Naive thymus-derived CD4-positive, alpha-beta T cell (primary cell): Measurements from ENCODE around the gene PVRIG. TPM values are rescaled to one million over a fixed set of nuclear protein-coding genes. Genes with fewer than 3 reads are reported as not detected.
A peak's percentile ranks its signal among the peaks of the same experiment; 100 is the strongest.
"Not testable (repeated sequence)": the region's sequence is repeated elsewhere in the genome, so short reads cannot be mapped to it uniquely, and the experiment has no call there.

Experiments used
- ATAC-seq: fragments of 150-1000 bp; cut with Tn5 transposase; 2 replicates; pipeline ENCODE4 v1.10.0; 2021; ENCODE audit warnings: mild to moderate bottlenecking, moderate library complexity
- CTCF ChIA-PET: fragments of 350-600 bp; sonication (Branson Sonifier 250); formaldehyde crosslinking; loops from one replicate; lab custom pipeline; 2021; ENCODE audit warnings: antibody characterized with exemption; lab: Charles Lee
- POLR2A ChIA-PET: fragments of 350-600 bp; sonication (Branson Sonifier 250); formaldehyde crosslinking; loops from one replicate; lab custom pipeline; 2021; ENCODE audit warnings: antibody characterized with exemption, inconsistent platforms; lab: Charles Lee
- DNase-seq, 9 donors: peaks; one replicate each; pipeline versions ENCODE4 v3.0.0 to v3.0.0-alpha.2; 2020 to 2022; ENCODE audit warnings: mixed read lengths in 1 of 9
- H3K27ac ChIP-seq: one replicate; pipeline ENCODE4 v1.7.0; 2013; ENCODE audit warnings: mild to moderate bottlenecking, low read depth, low read length, moderate library complexity
- H3K27me3 ChIP-seq, 2 donors: one replicate each; pipeline ENCODE4 v1.7.0; 2013; ENCODE audit warnings: low read length in 2 of 2, mild to moderate bottlenecking in 2 of 2, moderate library complexity in 2 of 2; ENCODE audit not compliant: control insufficient read depth in 2 of 2, insufficient read depth in 2 of 2
- H3K36me3 ChIP-seq, 3 experiments: 1 replicate in 2 of 3; 2 replicates in 1 of 3; pipeline ENCODE4 v1.7.0; 2013; ENCODE audit warnings: low read length in 3 of 3, mild to moderate bottlenecking in 3 of 3, moderate library complexity in 1 of 3; ENCODE audit not compliant: insufficient read depth in 3 of 3, control insufficient read depth in 2 of 3
- H3K4me1 ChIP-seq, 2 donors: one replicate each; pipeline ENCODE4 v1.7.0; 2013; ENCODE audit warnings: low read length in 2 of 2, mild to moderate bottlenecking in 2 of 2, moderate library complexity in 1 of 2; ENCODE audit not compliant: control insufficient read depth in 2 of 2, insufficient read depth in 2 of 2
- H3K4me3 ChIP-seq: 2 replicates; pipeline ENCODE4 v1.7.0; 2013; ENCODE audit warnings: mild to moderate bottlenecking, low read length
- H3K9me3 ChIP-seq, 3 experiments: 1 replicate in 2 of 3; 2 replicates in 1 of 3; pipeline ENCODE4 v1.7.0; 2013; ENCODE audit warnings: low read length in 3 of 3; ENCODE audit not compliant: control insufficient read depth in 2 of 3
- H3K27ac Mint-ChIP-seq, 9 donors: one replicate each; pipeline ENCODE4 v1.8.0; 2020 to 2022; ENCODE audit warnings: mixed read lengths in 9 of 9, mild to moderate bottlenecking in 8 of 9, moderate library complexity in 5 of 9, inconsistent platforms in 2 of 9
- H3K27me3 Mint-ChIP-seq, 5 donors: one replicate each; pipeline ENCODE4 v1.8.0; 2021 to 2022; ENCODE audit warnings: mixed read lengths in 5 of 5, mild to moderate bottlenecking in 1 of 5
- H3K36me3 Mint-ChIP-seq, 5 donors: one replicate each; pipeline ENCODE4 v1.8.0; 2020 to 2022; ENCODE audit warnings: mixed read lengths in 5 of 5, mild to moderate bottlenecking in 3 of 5, inconsistent platforms in 1 of 5
- H3K4me1 Mint-ChIP-seq, 7 donors: one replicate each; pipeline ENCODE4 v1.8.0; 2020 to 2022; ENCODE audit warnings: mixed read lengths in 7 of 7, mild to moderate bottlenecking in 3 of 7, inconsistent platforms in 1 of 7
- H3K4me3 Mint-ChIP-seq, 10 donors: one replicate each; pipeline ENCODE4 v1.8.0; 2020 to 2022; ENCODE audit warnings: mild to moderate bottlenecking in 10 of 10, mixed read lengths in 10 of 10, moderate library complexity in 6 of 10, inconsistent platforms in 2 of 10
- H3K9me3 Mint-ChIP-seq, 11 donors: one replicate each; pipeline ENCODE4 v1.8.0; 2020 to 2022; ENCODE audit warnings: mixed read lengths in 11 of 11, mild to moderate bottlenecking in 4 of 11, inconsistent platforms in 1 of 11, moderate library complexity in 1 of 11
- intact Hi-C, 2 donors: fragments of 100-400 bp; cut with micrococcal nuclease; formaldehyde crosslinking; loops; one replicate each; pipeline ENCODE4 v1.15.1; 2023
- polyA plus RNA-seq, 2 donors: library from polyadenylated mRNA; unstranded; fragments of 300-500 nt; fragmentation: Illumina TruSeq; gene quantifications; one replicate each; pipeline ENCODE4 v1.2.3, GENCODE V29; 2021
- total RNA-seq, 6 experiments: library from RNA in 5 of 6; stranded (reverse) in 5 of 6; gene quantifications; 1 replicate in 5 of 6; 2 replicates in 1 of 6; pipeline ENCODE4 v1.2.3 and lab custom pipeline; 2021 to 2026

Gene PVRIG
- total and polyA plus RNA-seq, 7 experiments from 2014 or later: 32.1 to 88.7 (median 69.5) TPM

DNA sequence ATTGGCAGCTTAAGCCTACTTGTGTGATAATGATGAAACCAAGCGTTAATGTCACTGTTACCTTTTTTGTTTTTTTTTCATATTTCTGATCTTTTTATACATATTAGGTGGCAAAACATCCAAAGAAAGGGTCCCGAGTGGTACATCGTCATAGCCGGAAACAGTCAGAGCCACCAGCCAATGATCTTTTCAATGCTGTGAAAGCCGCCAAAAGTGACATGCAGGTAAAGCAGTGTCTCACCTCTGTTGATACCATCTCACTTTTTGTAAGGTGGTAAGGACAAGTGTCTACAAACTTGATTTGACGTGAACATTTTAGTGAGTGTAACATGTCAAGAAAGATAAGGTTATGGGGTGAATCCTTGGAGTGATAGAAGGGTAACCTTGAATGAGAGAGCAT is 37.1 kb upstream of the PVRIG start:
- Mint-ChIP-seq H3K27ac (peak overlapping the region; percentile 68 to 94 (median 87)), H3K4me1 (peaks cover 16 to 47% (median 35%) of the 10 kb centered on the region in 7 donors), H3K4me3 (peak overlapping the region in 9 of 10 donors; percentile 20 to 86 (median 62)), H3K9me3 (peaks cover 0 to 11% (median 2%) of the 10 kb centered on the region in 11 donors)
- not testable (repeated sequence) for H3K36me3 Mint-ChIP-seq, H3K36me3 ChIP-seq, H3K4me3 ChIP-seq, H3K9me3 ChIP-seq, ATAC-seq, H3K27me3 Mint-ChIP-seq, H3K27me3 ChIP-seq
- ChIA-PET CTCF (interaction anchor here (0.7 to 1.8 kb wide), 3 partner anchors 11 to 50 kb away, joined by 3 to 7 read pairs (median 4); no protein-coding TSS in a partner anchor), POLR2A (interaction anchor here (20.9 kb wide), 1 partner anchor 21 kb away, joined by 383 read pairs; the partner anchor contains the start of genes GAL3ST4 and TRAPPC14)
- Histone ChIP-seq H3K27ac (peak overlapping the region; percentile 10), H3K4me1 (peaks cover 7 to 26% of the 10 kb centered on the region in 2 donors)
- intact Hi-C loops: loop anchor here in 1 of 2 donors (2.0 kb wide), 1 partner anchor 16 kb away; no protein-coding TSS in a partner anchor
- DNase-seq: peak in 5 of 9 donors; percentile 46 to 67 (median 62)

DNA sequence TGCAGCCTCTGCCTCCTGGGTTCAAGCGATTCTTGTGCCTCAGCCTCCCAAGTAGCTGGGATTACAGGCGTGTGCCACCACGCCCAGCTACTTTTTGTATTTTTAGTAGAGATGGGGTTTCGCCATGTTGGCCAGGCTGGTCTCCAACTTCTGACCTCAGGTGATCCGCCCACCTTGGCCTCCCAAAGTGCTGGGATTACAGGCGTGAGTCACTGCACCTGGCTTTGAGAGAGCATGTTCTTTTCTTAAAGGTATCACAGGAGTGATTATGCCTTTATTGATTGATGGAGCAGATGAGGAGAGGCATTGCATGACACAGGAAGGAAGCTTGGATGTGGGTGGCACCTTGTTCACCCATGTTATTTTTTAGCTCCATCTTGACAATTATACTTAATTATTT is 36.7 kb upstream of the PVRIG start:
- H3K36me3 ChIP-seq, H3K9me3 ChIP-seq, H3K27me3 ChIP-seq, DNase-seq, H3K27me3 Mint-ChIP-seq, H3K4me3 ChIP-seq, H3K36me3 Mint-ChIP-seq, ATAC-seq, H3K27ac ChIP-seq: not testable (repeated sequence)
- POLR2A ChIA-PET: interaction anchor here (0.6 to 20.9 kb wide), 3 partner anchors 11 to 52 kb away, joined by 3 to 383 read pairs (median 3); partner anchors contain the start of genes GAL3ST4 and TRAPPC14
- H3K27ac Mint-ChIP-seq: peak overlapping the region in 8 of 9 donors; percentile 83 to 94 (median 88)
- H3K9me3 Mint-ChIP-seq: peaks cover 0 to 11% (median 2%) of the 10 kb centered on the region in 11 donors
- H3K4me1 ChIP-seq: peaks cover 7 to 21% of the 10 kb centered on the region in 2 donors
- intact Hi-C loops: loop anchor here in 1 of 2 donors (2.0 kb wide), 1 partner anchor 16 kb away; no protein-coding TSS in a partner anchor
- peak overlapping the region in 1 of 10 donors; percentile 86 for H3K4me3 Mint-ChIP-seq
- peaks cover 16 to 47% (median 34%) of the 10 kb centered on the region in 7 donors for H3K4me1 Mint-ChIP-seq
- CTCF ChIA-PET: interaction anchor here (0.6 to 1.8 kb wide), 4 partner anchors 25 to 50 kb away, joined by 3 to 7 read pairs (median 4); no protein-coding TSS in a partner anchor

DNA sequence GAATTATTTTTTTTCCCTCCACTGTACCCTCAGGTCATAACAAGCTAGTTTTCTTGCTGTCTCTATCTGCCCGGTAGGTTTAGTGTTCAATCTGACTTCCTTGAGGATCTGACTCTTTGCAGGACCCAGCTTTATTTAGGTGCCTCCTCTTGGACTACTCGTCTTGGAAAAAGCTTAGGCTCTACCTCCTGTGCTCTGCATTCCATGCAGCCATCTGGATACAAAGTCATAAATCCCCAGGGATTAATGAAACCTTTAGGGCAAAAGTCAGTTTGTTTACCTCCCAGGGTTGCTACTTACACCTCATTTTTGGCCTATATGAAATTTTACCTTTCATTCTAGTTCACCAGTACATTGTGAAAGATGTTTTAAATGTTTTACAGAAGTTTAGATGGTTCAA is 34.0 kb upstream of the PVRIG start:
- CTCF ChIA-PET: interaction anchor here (0.6 to 2.0 kb wide), 3 partner anchors 20 to 32 kb away, joined by 3 to 6 read pairs (median 5); no protein-coding TSS in a partner anchor
- DNase-seq: no peak
- H3K27ac Mint-ChIP-seq: no peak overlapping the region
- ATAC-seq: no peak
- POLR2A ChIA-PET: interaction anchor here (1.1 to 20.9 kb wide), 3 partner anchors 22 to 48 kb away, joined by 3 to 383 read pairs (median 4); partner anchors contain the start of genes GAL3ST4 and TRAPPC14
- Histone ChIP-seq H3K4me1 (peaks cover 6 to 22% of the 10 kb centered on the region in 2 donors), H3K9me3 (no peaks in the 10 kb centered on the region), H3K27me3 (no peaks in the 10 kb centered on the region), H3K36me3 (no peaks in the 10 kb centered on the region), H3K27ac (no peak overlapping the region), H3K4me3 (no peak overlapping the region)
- no peaks in the 10 kb centered on the region for H3K27me3 Mint-ChIP-seq
- no peak overlapping the region for H3K4me3 Mint-ChIP-seq
- peaks cover 24 to 42% (median 39%) of the 10 kb centered on the region in 7 donors for H3K4me1 Mint-ChIP-seq
- peaks cover 0 to 7% (median 0%) of the 10 kb centered on the region in 11 donors for H3K9me3 Mint-ChIP-seq
- peaks cover 0 to 4% (median 0%) of the 10 kb centered on the region in 5 donors for H3K36me3 Mint-ChIP-seq
- intact Hi-C loops: no loop called here

DNA sequence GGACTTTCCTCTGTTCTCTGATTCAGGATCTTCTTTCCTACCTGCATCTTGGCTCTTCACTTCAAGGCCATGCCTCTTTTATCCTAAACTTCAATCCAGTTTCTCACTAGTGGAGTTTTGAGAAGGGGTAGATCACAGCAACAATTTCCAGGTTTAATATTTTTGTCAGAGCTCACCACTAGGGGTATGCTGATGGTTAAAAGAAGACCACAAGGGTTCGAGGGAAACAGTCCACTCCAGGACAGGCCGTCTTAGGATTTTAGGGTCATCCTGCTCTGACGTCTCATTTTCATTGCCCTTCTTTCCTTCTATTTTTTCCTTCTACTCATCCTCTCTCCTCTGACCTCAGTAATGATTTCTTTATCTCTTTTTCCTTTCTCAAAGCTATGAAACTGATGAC is 30.7 kb upstream of the PVRIG start:
- POLR2A ChIA-PET: interaction anchor here (0.7 to 20.9 kb wide), 6 partner anchors 10 to 56 kb away, joined by 3 to 383 read pairs (median 7); partner anchors contain the start of genes GAL3ST4, GPC2, STAG3 and TRAPPC14
- H3K27me3 Mint-ChIP-seq: no peaks in the 10 kb centered on the region
- no peak for DNase-seq
- Histone ChIP-seq H3K9me3 (no peaks in the 10 kb centered on the region), H3K27ac (no peak overlapping the region), H3K36me3 (no peaks in the 10 kb centered on the region), H3K4me3 (no peak overlapping the region), H3K4me1 (peaks cover 0 to 22% of the 10 kb centered on the region in 2 donors), H3K27me3 (no peaks in the 10 kb centered on the region)
- no peak overlapping the region for H3K4me3 Mint-ChIP-seq
- peaks cover 16 to 45% (median 40%) of the 10 kb centered on the region in 7 donors for H3K4me1 Mint-ChIP-seq
- H3K27ac Mint-ChIP-seq: peak overlapping the region in 3 of 9 donors; percentile 19 to 76 (median 73)
- no peaks in the 10 kb centered on the region for H3K9me3 Mint-ChIP-seq
- H3K36me3 Mint-ChIP-seq: peaks cover 0 to 7% (median 0%) of the 10 kb centered on the region in 5 donors
- intact Hi-C loops: no loop called here
- no peak for ATAC-seq
- CTCF ChIA-PET: interaction anchor here (1.1 to 3.4 kb wide), 7 partner anchors 9 to 248 kb away, joined by 3 to 34 read pairs (median 10); partner anchors contain the start of gene PPP1R35

DNA sequence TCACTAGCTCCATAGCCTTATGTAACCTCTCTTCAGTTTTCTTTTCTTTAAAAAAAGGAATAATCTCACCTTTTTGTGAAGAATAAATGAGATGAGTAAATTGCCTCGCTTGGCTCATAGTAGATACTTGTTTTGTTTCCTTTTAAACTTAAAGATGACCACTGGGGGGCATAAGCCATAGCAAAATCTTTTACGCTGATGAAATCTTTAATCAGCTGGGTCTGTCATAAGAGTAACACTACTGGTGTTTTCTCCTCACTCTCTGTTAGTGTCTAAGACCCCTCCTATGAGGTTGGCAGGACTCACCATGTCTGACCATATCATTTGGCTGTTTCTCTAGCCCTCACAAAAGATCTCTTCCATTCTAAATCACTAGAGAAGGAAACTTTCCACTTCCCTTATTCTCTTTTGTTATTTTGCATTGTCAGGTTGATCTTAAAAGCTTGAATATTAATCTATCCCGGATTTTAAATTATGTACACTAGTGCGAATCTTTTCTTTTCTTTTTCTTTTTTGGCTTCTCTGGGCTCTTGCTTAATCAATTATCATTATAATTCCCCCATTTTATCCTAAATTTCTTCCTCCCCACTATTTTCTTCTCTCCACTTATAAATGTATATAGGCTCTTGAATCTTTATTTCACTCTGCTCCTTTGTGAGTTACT is 29.6 kb upstream of the PVRIG start:
- ChIA-PET POLR2A (interaction anchor here (0.8 to 20.9 kb wide), 15 partner anchors 11 to 257 kb away, joined by 3 to 383 read pairs (median 6); partner anchors contain the start of genes GAL3ST4, GPC2, LAMTOR4 and MBLAC1), CTCF (interaction anchor here (0.5 to 3.4 kb wide), 19 partner anchors 10 to 153 kb away, joined by 3 to 34 read pairs (median 4); partner anchors contain the start of genes GAL3ST4, GPC2, LAMTOR4 and PVRIG)
- H3K36me3 ChIP-seq: no peaks in the 10 kb centered on the region
- H3K36me3 Mint-ChIP-seq: peaks cover 0 to 8% (median 0%) of the 10 kb centered on the region in 5 donors
- H3K27ac Mint-ChIP-seq: peak overlapping the region in 8 of 9 donors; percentile 19 to 90 (median 76)
- peak overlapping the region; percentile 15 for H3K27ac ChIP-seq
- no peak overlapping the region for H3K4me3 ChIP-seq
- H3K4me1 ChIP-seq: peaks cover 0 to 22% of the 10 kb centered on the region in 2 donors
- H3K27me3 ChIP-seq: no peaks in the 10 kb centered on the region
- peak; percentile 86 for ATAC-seq
- intact Hi-C loops: loop anchor here in 1 of 2 donors (1.0 kb wide), 5 partner anchors 21 to 217 kb away; no protein-coding TSS in a partner anchor
- no peaks in the 10 kb centered on the region for H3K27me3 Mint-ChIP-seq
- no peaks in the 10 kb centered on the region for H3K9me3 ChIP-seq
- DNase-seq: peak in 7 of 9 donors; percentile 36 to 66 (median 56)
- H3K9me3 Mint-ChIP-seq: no peaks in the 10 kb centered on the region
- peaks cover 16 to 56% (median 50%) of the 10 kb centered on the region in 7 donors for H3K4me1 Mint-ChIP-seq
- H3K4me3 Mint-ChIP-seq: peak overlapping the region in 3 of 10 donors; percentile 12 to 18 (median 15)

DNA sequence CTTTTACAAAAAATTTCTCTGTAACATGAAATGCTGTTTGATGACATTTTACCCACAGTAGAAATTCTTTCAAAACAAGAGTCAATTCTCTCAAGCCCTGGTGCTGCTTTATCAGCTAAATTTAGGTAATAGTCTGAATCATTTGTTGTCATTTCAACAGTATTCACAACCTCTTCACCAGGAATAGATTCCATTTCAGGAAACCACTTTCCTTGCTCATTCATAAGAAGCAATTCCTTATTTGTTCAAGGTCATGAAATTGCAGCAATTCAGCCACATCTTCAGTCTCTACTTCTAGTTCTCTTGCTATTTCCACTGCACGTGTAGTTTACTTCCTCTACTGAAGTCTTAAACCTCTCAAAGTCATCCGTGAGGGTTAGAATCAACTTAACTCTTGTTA is 28.0 kb upstream of the PVRIG start:
- no peaks in the 10 kb centered on the region for H3K27me3 ChIP-seq
- H3K4me1 ChIP-seq: peaks cover 0 to 22% of the 10 kb centered on the region in 2 donors
- H3K27ac ChIP-seq: no peak overlapping the region
- Mint-ChIP-seq H3K27ac (peak overlapping the region in 8 of 9 donors; percentile 54 to 86 (median 82)), H3K9me3 (no peaks in the 10 kb centered on the region), H3K27me3 (no peaks in the 10 kb centered on the region), H3K4me1 (peaks cover 16 to 61% (median 55%) of the 10 kb centered on the region in 7 donors), H3K36me3 (peaks cover 0 to 9% (median 0%) of the 10 kb centered on the region in 5 donors), H3K4me3 (peak overlapping the region in 9 of 10 donors; percentile 5 to 75 (median 49))
- no peaks in the 10 kb centered on the region for H3K36me3 ChIP-seq
- H3K4me3 ChIP-seq: no peak overlapping the region
- intact Hi-C loops: no loop called here
- POLR2A ChIA-PET: interaction anchor here (0.6 to 1.2 kb wide), 3 partner anchors 9 to 37 kb away, joined by 3 to 6 read pairs (median 3); partner anchors contain the start of gene STAG3
- H3K9me3 ChIP-seq: no peaks in the 10 kb centered on the region
- ATAC-seq: no peak
- peak in 2 of 9 donors; percentile 20 to 35 for DNase-seq
- CTCF ChIA-PET: interaction anchor here (1.5 kb wide), 1 partner anchor 27 kb away, joined by 3 read pairs; no protein-coding TSS in a partner anchor
